ENCODE results near the gene C5orf24.

GRCh38 chr5:134892282-134892681, 46.5 kb downstream of the C5orf24 start:
- TF ChIP-seq HOXA7 (CRISPR knock-in tag; IDR thresholded peaks at IDR 0.05; ENCODE audit: borderline replicate concordance) (no peak), CTCF (tag by site-specific recombination; IDR thresholded peaks at IDR 0.05) (no peak)
